ENCODE results near the gene TDRD10. TPM values are rescaled to one million over a fixed set of nuclear protein-coding genes. Genes with fewer than 3 reads are reported as not detected.
A peak's percentile ranks its signal among the peaks of the same experiment; 100 is the strongest.

TDRD10 gene
- total and polyA plus RNA-seq, 8 donors, result 0.13 to 4.7 (median 0.39) TPM

GRCh38 chr1:154577346-154578057, 75.5 kb downstream of the TDRD10 start:
- DNase-seq (no peak), FAIRE-seq (no peak), ATAC-seq (peak in 1 of 4 donors; percentile 6)
- TF ChIP-seq CTCF (IDR thresholded peaks at IDR 0.05), result no peak
- no peaks in the 10 kb centered on the region for H3K27me3 ChIP-seq
- peaks cover 5 to 7% (median 5%) of the 10 kb centered on the region in 3 donors for H3K36me3 ChIP-seq
- no peaks in the 10 kb centered on the region for H3K4me1 ChIP-seq
- no peaks in the 10 kb centered on the region for H3K9me3 ChIP-seq
- no peak overlapping the region for H3K27ac ChIP-seq
- WGBS, 2 donors, result 70 to 72% methylated on average over 7 of the region's 7 CpGs
- intact Hi-C loops (cut with DNase I), result no loop called here
- H3K4me3 ChIP-seq, result no peak overlapping the region

GRCh38 chr1:154578058-154578418, 76.0 kb downstream of the TDRD10 start:
- ATAC-seq, result peak in 3 of 4 donors; percentile 16 to 46 (median 21)
- intact Hi-C loops (cut with DNase I), result no loop called here
- Histone ChIP-seq H3K9me3 (no peaks in the 10 kb centered on the region), H3K36me3 (peaks cover 5 to 12% (median 8%) of the 10 kb centered on the region in 3 donors), H3K4me3 (no peak overlapping the region), H3K4me1 (no peaks in the 10 kb centered on the region), H3K27ac (no peak overlapping the region), H3K27me3 (no peaks in the 10 kb centered on the region)
- 62 to 68% methylated on average over 6 of the region's 6 CpGs for WGBS, 2 donors
- FAIRE-seq, result no peak
- no peak for DNase-seq
- no peak for TF ChIP-seq CTCF (IDR thresholded peaks at IDR 0.05)

- no peaks in the 10 kb centered on the region for H3K4me1 ChIP-seq
- no peak overlapping the region for H3K4me3 ChIP-seq
- 66 to 68% methylated on average over 8 of the region's 8 CpGs for WGBS, 2 donors
- peaks cover 5 to 25% (median 19%) of the 10 kb centered on the region in 3 donors for H3K36me3 ChIP-seq
- TF ChIP-seq CTCF (IDR thresholded peaks at IDR 0.05), result no peak
- no peaks in the 10 kb centered on the region for H3K9me3 ChIP-seq
- intact Hi-C loops (cut with DNase I), result no loop called here
- no peaks in the 10 kb centered on the region for H3K27me3 ChIP-seq
- no peak overlapping the region for H3K27ac ChIP-seq
- FAIRE-seq (no peak), DNase-seq (no peak), ATAC-seq (no peak)
These were observed 77.4 kb downstream of the TDRD10 start for GRCh38 chr1:154579374-154579773.

- DNase-seq (no peak), FAIRE-seq (no peak), ATAC-seq (no peak)
- no peak for TF ChIP-seq CTCF (IDR thresholded peaks at IDR 0.05)
- Histone ChIP-seq H3K27ac (no peak overlapping the region), H3K27me3 (no peaks in the 10 kb centered on the region), H3K9me3 (no peaks in the 10 kb centered on the region), H3K36me3 (peaks cover 9 to 48% (median 41%) of the 10 kb centered on the region in 3 donors), H3K4me1 (no peaks in the 10 kb centered on the region), H3K4me3 (no peak overlapping the region)
- WGBS, 2 donors, result 60 to 80% methylated on average over 3 of the region's 3 CpGs
- intact Hi-C loops (cut with DNase I), result no loop called here
These were observed 79.7 kb downstream of the TDRD10 start for GRCh38 chr1:154581766-154582165.

- no peaks in the 10 kb centered on the region for H3K9me3 ChIP-seq
- H3K27ac ChIP-seq, result no peak overlapping the region
- H3K27me3 ChIP-seq, result no peaks in the 10 kb centered on the region
- peaks cover 10 to 59% (median 52%) of the 10 kb centered on the region in 3 donors for H3K36me3 ChIP-seq
- no peak for FAIRE-seq
- WGBS, 2 donors, result 89 to 93% methylated on average over 6 of the region's 6 CpGs
- no peak overlapping the region for H3K4me3 ChIP-seq
- no peak for ATAC-seq
- H3K4me1 ChIP-seq, result no peaks in the 10 kb centered on the region
- no peak for TF ChIP-seq CTCF (IDR thresholded peaks at IDR 0.05)
- DNase-seq, result no peak
- intact Hi-C loops (cut with DNase I), result no loop called here
These were observed 80.9 kb downstream of the TDRD10 start for GRCh38 chr1:154582885-154583284.

Measured in pancreas (tissue), 10 donors.